Osteocyte (in vitro differentiated cells): ENCODE data around the gene RCN2. TPM values are rescaled to one million over a fixed set of nuclear protein-coding genes. Genes with fewer than 3 reads are reported as not detected.

ENCODE experiments used
- DNase-seq: peaks from one replicate; pipeline ENCODE4 v3.0.0; 2021; ENCODE audit warnings: mixed read lengths; ENCODE audit not compliant: unreplicated experiment; ENCODE audit errors: extremely low spot score
- H3K27ac Mint-ChIP-seq: one replicate; pipeline ENCODE4 v1.8.0; 2021; ENCODE audit warnings: mild to moderate bottlenecking, mixed read lengths; ENCODE audit not compliant: unreplicated experiment
- H3K27me3 Mint-ChIP-seq: one replicate; pipeline ENCODE4 v1.8.0; 2021; ENCODE audit warnings: mixed read lengths; ENCODE audit not compliant: unreplicated experiment
- H3K36me3 Mint-ChIP-seq: one replicate; pipeline ENCODE4 v1.8.0; 2021; ENCODE audit warnings: mixed read lengths; ENCODE audit not compliant: unreplicated experiment
- H3K4me1 Mint-ChIP-seq: one replicate; pipeline ENCODE4 v1.8.0; 2021; ENCODE audit warnings: mixed read lengths; ENCODE audit not compliant: unreplicated experiment
- H3K4me3 Mint-ChIP-seq: one replicate; pipeline ENCODE4 v1.8.0; 2021; ENCODE audit warnings: mild to moderate bottlenecking, moderate library complexity, mixed read lengths; ENCODE audit not compliant: unreplicated experiment
- H3K9me3 Mint-ChIP-seq: one replicate; pipeline ENCODE4 v1.8.0; 2021; ENCODE audit warnings: mixed read lengths; ENCODE audit not compliant: unreplicated experiment
- total RNA-seq: library from RNA; stranded (reverse); gene quantifications from 2 replicates; pipeline ENCODE4 v1.2.1, GENCODE V29; 2021
- TF ChIP-seq, protein P1 (sequence below): fragments of 200-600 bp; sonication (generic); IDR thresholded peaks from 2 replicates; pipeline ENCODE4 v1.5.0; 2021; ENCODE audit warnings: antibody characterized with exemption, mild to moderate bottlenecking, moderate library complexity

The RCN2 gene
- total RNA-seq, 1 donor from 2014 or later = 81.3 TPM

DNA sequence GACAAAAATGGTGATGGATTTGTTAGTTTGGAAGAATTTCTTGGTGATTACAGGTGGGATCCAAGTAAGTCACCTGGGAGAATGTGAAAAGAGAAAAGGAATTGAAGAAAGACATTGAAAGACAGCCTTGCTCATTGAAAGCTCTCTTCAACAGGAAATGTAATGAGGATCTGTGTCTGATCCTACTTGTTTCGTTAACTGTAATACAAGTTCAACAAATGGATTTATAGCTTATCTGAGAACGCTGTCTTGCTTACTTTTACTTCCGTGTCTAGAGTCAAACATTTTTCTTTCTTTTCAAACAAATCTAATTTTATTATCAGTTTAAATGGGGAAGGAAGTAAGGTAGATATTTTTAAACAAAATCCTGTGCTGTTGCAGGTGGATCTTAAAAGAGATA is 15.9 kb downstream of the RCN2 start:
- Mint-ChIP-seq H3K36me3 (peaks cover 55% of the 10 kb centered on the region), H3K4me3 (no peak overlapping the region), H3K9me3 (no peaks in the 10 kb centered on the region), H3K4me1 (no peaks in the 10 kb centered on the region), H3K27me3 (no peaks in the 10 kb centered on the region), H3K27ac (no peak overlapping the region)
- DNase-seq = no peak
- TF ChIP-seq, protein P1, sequence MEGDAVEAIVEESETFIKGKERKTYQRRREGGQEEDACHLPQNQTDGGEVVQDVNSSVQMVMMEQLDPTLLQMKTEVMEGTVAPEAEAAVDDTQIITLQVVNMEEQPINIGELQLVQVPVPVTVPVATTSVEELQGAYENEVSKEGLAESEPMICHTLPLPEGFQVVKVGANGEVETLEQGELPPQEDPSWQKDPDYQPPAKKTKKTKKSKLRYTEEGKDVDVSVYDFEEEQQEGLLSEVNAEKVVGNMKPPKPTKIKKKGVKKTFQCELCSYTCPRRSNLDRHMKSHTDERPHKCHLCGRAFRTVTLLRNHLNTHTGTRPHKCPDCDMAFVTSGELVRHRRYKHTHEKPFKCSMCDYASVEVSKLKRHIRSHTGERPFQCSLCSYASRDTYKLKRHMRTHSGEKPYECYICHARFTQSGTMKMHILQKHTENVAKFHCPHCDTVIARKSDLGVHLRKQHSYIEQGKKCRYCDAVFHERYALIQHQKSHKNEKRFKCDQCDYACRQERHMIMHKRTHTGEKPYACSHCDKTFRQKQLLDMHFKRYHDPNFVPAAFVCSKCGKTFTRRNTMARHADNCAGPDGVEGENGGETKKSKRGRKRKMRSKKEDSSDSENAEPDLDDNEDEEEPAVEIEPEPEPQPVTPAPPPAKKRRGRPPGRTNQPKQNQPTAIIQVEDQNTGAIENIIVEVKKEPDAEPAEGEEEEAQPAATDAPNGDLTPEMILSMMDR = no peak

DNA sequence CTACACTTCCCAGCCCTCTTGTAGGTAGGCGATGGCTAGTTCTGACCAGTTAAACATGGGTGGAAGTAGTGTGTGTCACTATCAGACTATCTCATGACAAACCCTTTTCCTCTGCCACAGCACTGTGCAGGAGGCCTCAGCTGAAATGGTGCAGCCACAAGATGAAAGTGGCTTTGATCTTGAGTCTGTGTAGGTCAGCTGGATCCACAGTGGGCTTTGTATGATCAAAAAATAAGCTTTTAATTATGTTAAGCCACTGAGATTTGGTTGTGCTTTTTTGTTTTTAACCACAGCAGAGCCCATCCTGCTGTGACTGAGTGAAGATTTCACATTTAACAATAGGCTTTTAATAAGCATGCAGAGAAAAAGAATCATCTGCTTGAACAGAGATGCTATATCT is 19.7 kb downstream of the RCN2 start:
- DNase-seq = no peak
- no peak overlapping the region for H3K4me3 Mint-ChIP-seq
- no peaks in the 10 kb centered on the region for H3K27me3 Mint-ChIP-seq
- H3K9me3 Mint-ChIP-seq = no peaks in the 10 kb centered on the region
- TF ChIP-seq, protein P1 = no peak
- no peak overlapping the region for H3K27ac Mint-ChIP-seq
- H3K4me1 Mint-ChIP-seq = no peaks in the 10 kb centered on the region
- peaks cover 32% of the 10 kb centered on the region for H3K36me3 Mint-ChIP-seq

DNA sequence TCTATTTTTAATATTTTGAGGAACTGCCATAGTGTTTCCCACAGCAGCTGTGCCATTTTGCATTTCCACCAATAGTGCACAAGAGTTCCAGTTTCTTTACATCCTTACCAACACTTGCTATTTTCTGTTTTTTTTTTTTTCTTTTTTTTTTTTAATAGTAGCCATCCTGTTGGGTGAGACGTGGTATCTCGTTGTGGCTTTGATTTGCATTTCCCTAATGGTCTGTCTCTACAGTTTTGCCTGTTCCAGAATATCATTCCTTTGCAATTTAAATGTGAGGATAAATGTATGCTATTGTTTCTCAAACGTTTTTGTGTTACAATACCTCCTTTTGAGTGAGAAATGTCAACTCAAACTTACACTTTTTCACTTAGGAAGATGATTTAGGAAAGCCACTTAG is 22.4 kb downstream of the RCN2 start:
- no peak for DNase-seq
- H3K36me3 Mint-ChIP-seq = peaks cover 15% of the 10 kb centered on the region
- no peaks in the 10 kb centered on the region for H3K27me3 Mint-ChIP-seq
- TF ChIP-seq, protein P1 = no peak
- no peak overlapping the region for H3K4me3 Mint-ChIP-seq
- H3K9me3 Mint-ChIP-seq = no peaks in the 10 kb centered on the region
- no peak overlapping the region for H3K27ac Mint-ChIP-seq
- H3K4me1 Mint-ChIP-seq = no peaks in the 10 kb centered on the region

DNA sequence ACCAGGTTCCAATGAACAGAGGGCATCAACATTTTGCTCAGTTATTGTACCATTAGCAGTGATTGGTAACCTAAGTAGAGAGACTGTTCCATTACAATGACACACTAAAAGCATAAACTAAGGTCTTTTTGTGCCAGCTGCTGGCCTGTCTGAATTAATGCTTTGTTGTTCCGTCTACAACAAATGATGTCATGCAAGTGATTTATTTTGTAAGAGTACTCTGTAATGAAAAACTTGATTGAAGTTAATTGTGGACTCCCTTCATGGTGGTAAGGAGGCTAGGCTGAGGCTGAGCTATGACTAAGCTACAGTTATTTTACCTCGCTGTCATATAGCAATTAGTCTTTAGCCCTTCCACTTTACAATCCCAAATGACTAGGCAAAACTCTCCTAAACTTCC is 23.2 kb downstream of the RCN2 start:
- TF ChIP-seq, protein P1 = no peak
- DNase-seq = no peak

DNA sequence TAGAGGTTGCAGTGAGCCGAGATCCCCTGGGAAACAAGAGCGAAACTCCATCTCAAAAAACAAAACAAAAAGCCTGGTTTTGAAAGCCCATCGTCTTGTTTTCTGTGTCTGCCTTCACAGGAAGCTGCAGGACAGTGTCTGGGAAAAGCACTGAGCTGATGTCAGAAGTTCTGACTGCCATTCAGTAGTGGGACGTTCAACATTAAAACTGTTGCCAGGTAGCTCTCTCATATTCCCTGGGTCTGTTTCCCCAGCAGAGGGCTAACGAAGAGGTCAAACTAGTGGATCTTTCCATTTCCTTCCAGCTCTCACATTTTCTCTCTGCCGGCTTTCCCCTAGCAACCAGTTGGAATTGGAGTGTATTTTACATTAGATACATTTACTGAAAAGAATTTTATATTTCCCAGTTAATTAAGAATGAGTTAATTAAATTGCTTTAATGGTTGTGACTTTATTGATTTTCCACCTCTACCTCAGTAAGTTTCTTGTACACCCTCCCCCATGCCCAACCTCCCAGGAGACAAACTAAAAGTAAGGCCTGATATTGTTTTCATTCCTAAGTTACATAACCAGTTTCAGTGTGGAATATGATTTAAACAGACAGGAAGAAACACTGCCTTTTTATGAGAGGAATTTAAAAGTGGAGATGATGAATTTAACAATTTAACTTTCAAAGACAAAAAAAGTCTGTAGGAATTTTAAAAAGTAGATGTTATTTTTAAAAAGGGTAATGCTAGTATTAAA is 29.9 kb downstream of the RCN2 start:
- H3K27me3 Mint-ChIP-seq = peaks cover 25% of the 10 kb centered on the region
- TF ChIP-seq, protein P1 = no peak
- peaks cover 9% of the 10 kb centered on the region for H3K4me1 Mint-ChIP-seq
- H3K36me3 Mint-ChIP-seq = no peaks in the 10 kb centered on the region
- no peak overlapping the region for H3K27ac Mint-ChIP-seq
- DNase-seq = no peak
- H3K4me3 Mint-ChIP-seq = no peak overlapping the region
- H3K9me3 Mint-ChIP-seq = no peaks in the 10 kb centered on the region

More for the DNA sequence above, 23.2 kb downstream of the RCN2 start:
- Mint-ChIP-seq H3K4me1 (no peaks in the 10 kb centered on the region), H3K9me3 (no peaks in the 10 kb centered on the region), H3K36me3 (peaks cover 10% of the 10 kb centered on the region), H3K27ac (no peak overlapping the region), H3K4me3 (no peak overlapping the region), H3K27me3 (no peaks in the 10 kb centered on the region)
